Measurements from ENCODE around the gene ISY1.

- no peak for TF ChIP-seq CTCF (IDR thresholded peaks at IDR 0.05)
- TF ChIP-seq POLR2A (IDR thresholded peaks at IDR 0.05) = peak in 1 of 3 donors; percentile 20
Measured at GRCh38 chr3:129087138-129087702, 73.6 kb downstream of the ISY1 start.
